SJCRH30 (cell line): ENCODE measurements around the gene TUBGCP3. TPM values are rescaled to one million over a fixed set of nuclear protein-coding genes. Genes with fewer than 3 reads are reported as not detected.
A peak's percentile ranks its signal among the peaks of the same experiment; 100 is the strongest.
"Not testable (repeated sequence)": the region's sequence is repeated elsewhere in the genome, so short reads cannot be mapped to it uniquely, and the experiment has no call there.

Experiments used
- DNase-seq, 2 experiments: peaks; one replicate each; pipeline ENCODE4 v3.0.0-alpha.2; 2015 to 2020
- H3K27ac ChIP-seq: fragments of 250-450 bp; sonication (Bioruptor Pico); 2 replicates; pipeline ENCODE4 v1.5.1; 2020; ENCODE audit warnings: mild to moderate bottlenecking, moderate library complexity
- H3K27me3 ChIP-seq: fragments of 250-450 bp; sonication (Bioruptor Pico); 2 replicates; pipeline ENCODE4 v1.5.1; 2020; ENCODE audit warnings: mild to moderate bottlenecking, moderate library complexity
- H3K36me3 ChIP-seq: fragments of 250-450 bp; sonication (Bioruptor Pico); 2 replicates; pipeline ENCODE4 v1.5.1; 2020; ENCODE audit warnings: mild to moderate bottlenecking, moderate library complexity
- H3K4me1 ChIP-seq: fragments of 250-450 bp; sonication (Bioruptor Pico); 2 replicates; pipeline ENCODE4 v1.5.1; 2020; ENCODE audit warnings: mild to moderate bottlenecking, moderate library complexity
- H3K4me3 ChIP-seq: fragments of 250-450 bp; sonication (Bioruptor Pico); 2 replicates; pipeline ENCODE4 v1.5.1; 2020; ENCODE audit warnings: mild to moderate bottlenecking, moderate library complexity
- H3K9me3 ChIP-seq: fragments of 250-450 bp; sonication (Bioruptor Pico); replicated peaks from 2 replicates; pipeline ENCODE4 v1.5.1; 2020; ENCODE audit warnings: mild to moderate bottlenecking, moderate library complexity
- total RNA-seq: library from RNA; depleted of rRNA; stranded (reverse); fragments of >200 nt; shearing (Covaris generic); gene quantifications from 2 replicates; pipeline ENCODE4 v1.2.3, GENCODE V29; 2014

The TUBGCP3 gene
- total RNA-seq, 1 experiment from 2014 or later: 32.9 TPM

DNA sequence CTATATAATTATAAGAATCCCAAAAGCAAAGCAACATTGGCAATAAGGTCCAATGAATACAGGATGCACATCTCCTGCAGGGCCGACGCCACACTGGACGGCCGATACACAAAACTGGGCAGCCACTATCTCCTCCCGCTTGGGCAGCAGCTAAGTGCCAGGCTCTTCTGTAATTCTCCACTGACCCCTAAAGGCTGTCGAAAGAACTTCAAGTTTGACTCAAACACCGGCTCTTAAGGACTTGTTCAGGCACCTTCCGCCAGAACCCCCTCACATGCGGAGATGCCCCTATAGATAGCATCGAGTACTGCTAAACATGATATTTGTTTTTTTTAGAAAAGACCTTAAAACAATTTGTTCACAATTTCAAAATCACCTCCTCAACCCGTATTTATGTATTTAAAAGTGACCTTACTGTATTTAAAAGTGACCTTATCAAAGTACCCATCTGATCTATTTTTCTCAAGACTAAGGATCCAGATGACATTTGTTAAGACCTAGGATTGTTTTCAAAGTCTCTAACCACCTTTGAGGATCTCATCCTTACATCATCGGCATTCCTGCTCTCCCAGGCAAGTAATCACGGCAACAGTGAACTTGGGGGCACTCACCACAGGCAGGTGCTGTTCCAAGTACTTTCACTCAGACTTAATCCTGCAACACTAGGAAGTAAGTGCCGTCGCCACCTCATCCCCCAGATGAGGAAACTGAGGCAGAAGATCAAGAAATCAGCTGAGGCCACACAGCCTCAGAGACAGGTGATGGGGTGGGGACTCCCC lies 77.8 kb downstream of the TUBGCP3 start:
- H3K9me3 ChIP-seq: no peaks in the 10 kb centered on the region
- H3K4me3 ChIP-seq: no peak overlapping the region
- no peak overlapping the region for H3K27ac ChIP-seq
- H3K4me1 ChIP-seq: peaks cover 16% of the 10 kb centered on the region
- no peaks in the 10 kb centered on the region for H3K27me3 ChIP-seq
- peaks cover 21% of the 10 kb centered on the region for H3K36me3 ChIP-seq
- DNase-seq: peak; percentile 39 to 58

DNA sequence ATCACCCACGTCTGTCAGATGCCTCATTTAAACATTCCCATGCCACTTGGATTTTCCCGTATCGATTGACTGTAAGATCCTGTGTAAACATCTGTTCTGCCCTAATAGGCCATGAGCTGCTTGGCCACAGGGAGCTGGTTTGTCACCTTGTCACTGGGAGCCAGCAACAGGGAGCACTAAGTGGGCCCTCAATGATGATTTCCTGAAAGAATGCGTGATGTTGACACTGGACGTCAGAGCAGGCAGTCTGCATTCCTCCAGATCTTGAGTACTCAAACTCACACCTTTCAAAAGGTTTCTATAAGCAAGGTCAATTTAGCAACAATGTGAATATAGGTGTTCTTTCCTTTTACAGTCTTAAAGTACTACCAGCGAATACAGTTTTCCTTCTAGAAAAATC lies 78.8 kb downstream of the TUBGCP3 start:
- no peak overlapping the region for H3K4me3 ChIP-seq
- peaks cover 13% of the 10 kb centered on the region for H3K4me1 ChIP-seq
- DNase-seq: no peak
- H3K27ac ChIP-seq: no peak overlapping the region
- no peaks in the 10 kb centered on the region for H3K9me3 ChIP-seq
- no peaks in the 10 kb centered on the region for H3K27me3 ChIP-seq
- peaks cover 19% of the 10 kb centered on the region for H3K36me3 ChIP-seq

DNA sequence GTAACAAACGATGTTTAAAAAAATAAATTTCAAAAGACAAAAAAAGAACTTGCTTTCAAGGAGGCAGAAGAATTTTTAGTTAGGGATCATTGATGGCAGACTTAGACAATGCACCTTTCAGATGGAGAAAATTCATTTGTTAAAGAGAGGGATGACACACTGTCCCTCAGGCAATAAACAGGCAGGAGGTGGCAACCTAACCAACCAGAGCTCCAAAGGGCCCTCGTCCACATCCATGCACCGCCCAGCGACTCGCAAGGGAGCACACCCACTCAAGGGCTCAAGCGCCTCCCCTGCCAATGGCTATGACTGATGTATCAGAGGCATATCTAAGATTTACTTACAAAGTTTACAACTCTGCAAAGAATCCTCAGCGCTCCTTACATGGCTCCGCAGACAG lies 81.9 kb downstream of the TUBGCP3 start:
- no peak for DNase-seq

DNA sequence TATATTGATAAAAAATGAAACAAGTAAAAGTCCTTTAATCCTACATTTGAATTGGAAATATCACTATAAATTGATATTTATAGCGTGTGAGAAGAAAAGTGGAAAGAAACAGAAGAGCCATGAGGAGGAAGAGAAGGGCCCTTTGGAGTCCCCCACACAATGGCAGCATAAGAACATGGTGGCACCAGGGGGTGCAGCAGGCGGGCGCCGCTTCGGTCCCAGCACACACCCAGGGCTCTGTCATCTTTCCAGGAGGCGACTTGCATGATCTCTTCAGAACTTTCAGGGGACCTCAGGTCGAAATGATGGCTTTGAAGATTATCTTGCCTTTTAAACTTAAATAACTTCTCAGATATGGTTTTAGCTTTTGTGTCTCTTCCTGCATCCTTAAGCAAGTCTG lies 91.8 kb downstream of the TUBGCP3 start:
- H3K9me3 ChIP-seq: no peaks in the 10 kb centered on the region
- H3K36me3 ChIP-seq: peaks cover 40% of the 10 kb centered on the region
- DNase-seq: no peak
- H3K4me1 ChIP-seq: no peaks in the 10 kb centered on the region
- H3K27me3 ChIP-seq: no peaks in the 10 kb centered on the region
- no peak overlapping the region for H3K4me3 ChIP-seq
- no peak overlapping the region for H3K27ac ChIP-seq

More for the DNA sequence above, 81.9 kb downstream of the TUBGCP3 start:
- Histone ChIP-seq H3K36me3 (peaks cover 20% of the 10 kb centered on the region), H3K4me3 (no peak overlapping the region), H3K27ac (no peak overlapping the region), H3K27me3 (no peaks in the 10 kb centered on the region), H3K4me1 (no peaks in the 10 kb centered on the region), H3K9me3 (no peaks in the 10 kb centered on the region)

DNA sequence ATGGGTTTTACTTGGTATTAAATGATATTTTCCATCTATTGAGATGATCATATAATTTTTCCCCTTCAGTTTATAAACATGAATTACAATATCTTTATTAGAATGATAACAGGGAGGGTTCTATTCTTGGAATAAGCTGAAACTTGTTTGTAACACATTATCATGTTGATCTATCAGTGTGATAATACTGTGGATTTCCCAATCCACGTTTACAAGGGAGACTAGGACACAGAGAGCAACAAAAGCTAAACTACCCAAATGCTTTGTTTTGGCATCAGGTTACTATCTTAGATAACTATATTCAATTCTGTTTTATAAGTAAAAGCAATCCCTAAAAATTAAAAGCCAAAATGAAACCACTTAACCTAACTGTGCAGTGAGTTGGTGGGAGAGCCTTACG lies 92.5 kb downstream of the TUBGCP3 start:
- no peak overlapping the region for H3K27ac ChIP-seq
- H3K4me3 ChIP-seq: no peak overlapping the region
- no peaks in the 10 kb centered on the region for H3K27me3 ChIP-seq
- no peaks in the 10 kb centered on the region for H3K9me3 ChIP-seq
- DNase-seq: no peak
- H3K36me3 ChIP-seq: peaks cover 40% of the 10 kb centered on the region
- no peaks in the 10 kb centered on the region for H3K4me1 ChIP-seq

DNA sequence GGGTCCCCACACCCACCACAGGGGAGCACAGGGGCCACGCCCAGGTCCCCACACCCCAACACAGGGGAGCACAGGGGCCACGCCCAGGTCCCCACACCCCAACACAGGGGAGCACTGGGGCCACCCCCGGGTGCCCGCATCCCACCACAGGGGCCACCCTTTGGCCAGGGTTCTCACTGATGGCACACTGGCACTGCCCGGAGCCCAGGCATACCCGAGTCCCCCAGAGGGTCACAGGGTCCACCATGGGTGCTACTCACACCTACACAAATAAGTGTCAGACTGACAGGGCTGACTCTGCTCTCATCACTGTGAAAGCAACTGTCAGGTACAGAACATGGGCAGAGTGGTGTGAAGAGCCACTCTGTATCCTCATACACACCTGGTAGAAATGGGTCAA lies 98.8 kb downstream of the TUBGCP3 start:
- no peak for DNase-seq
- Histone ChIP-seq H3K36me3 (peaks cover 13% of the 10 kb centered on the region), H3K4me3 (no peak overlapping the region), H3K27ac (no peak overlapping the region), H3K4me1 (no peaks in the 10 kb centered on the region), H3K9me3 (no peaks in the 10 kb centered on the region), H3K27me3 (no peaks in the 10 kb centered on the region)

DNA sequence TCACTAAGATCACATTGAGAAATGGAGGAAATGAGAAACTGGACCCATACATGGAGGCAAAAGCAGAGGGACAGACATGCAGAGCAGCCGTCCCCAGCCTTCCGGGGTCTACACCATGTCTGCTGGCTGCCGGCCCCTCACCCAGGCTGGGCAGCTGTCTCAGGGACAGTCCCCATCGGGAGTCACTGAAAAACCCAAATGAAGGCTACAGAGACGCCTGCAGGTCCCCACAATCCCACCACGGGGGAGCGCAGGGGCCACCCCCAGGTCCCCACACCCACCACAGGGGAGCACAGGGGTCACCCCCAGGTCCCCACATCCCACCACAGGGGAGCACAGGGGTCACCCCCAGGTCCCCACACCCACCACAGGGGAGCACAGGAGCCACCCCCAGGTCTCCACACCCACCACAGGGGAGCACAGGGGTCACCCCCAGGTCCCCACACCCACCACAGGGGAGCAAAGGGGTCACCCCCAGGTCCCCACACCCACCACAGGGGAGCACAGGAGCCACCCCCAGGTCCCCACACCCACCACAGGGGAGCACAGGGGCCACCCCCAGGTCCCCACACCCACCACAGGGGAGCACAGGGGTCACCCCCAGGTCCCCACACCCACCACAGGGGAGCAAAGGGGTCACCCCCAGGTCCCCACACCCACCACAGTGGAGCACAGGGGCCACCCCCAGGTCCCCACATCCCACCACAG lies 99.5 kb downstream of the TUBGCP3 start:
- not testable (repeated sequence) for H3K4me1 ChIP-seq, H3K27me3 ChIP-seq, H3K27ac ChIP-seq, H3K4me3 ChIP-seq, H3K9me3 ChIP-seq, DNase-seq
- peaks cover 13% of the 10 kb centered on the region for H3K36me3 ChIP-seq

DNA sequence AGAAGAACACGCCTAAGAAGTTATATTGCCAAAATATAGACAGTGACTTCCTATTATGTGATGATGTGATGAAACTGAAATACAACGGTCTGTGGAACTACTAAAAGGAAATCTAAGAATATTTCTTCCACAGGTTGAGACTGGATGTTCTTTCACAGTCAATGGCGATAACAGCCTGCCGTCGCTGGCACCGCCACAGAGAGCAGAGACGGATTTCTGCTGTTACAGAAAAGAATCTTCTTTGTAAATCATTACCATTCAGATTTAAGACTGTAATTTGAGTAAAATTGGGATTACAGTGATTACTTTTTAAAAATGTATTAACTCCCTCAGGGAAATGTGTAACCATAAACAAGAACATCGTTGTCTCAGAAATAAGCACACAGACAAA lies 100.8 kb downstream of the TUBGCP3 start:
- DNase-seq: no peak
- no peak overlapping the region for H3K4me3 ChIP-seq
- H3K27ac ChIP-seq: no peak overlapping the region
- no peaks in the 10 kb centered on the region for H3K27me3 ChIP-seq
- H3K36me3 ChIP-seq: peaks cover 12% of the 10 kb centered on the region
- H3K4me1 ChIP-seq: no peaks in the 10 kb centered on the region
- no peaks in the 10 kb centered on the region for H3K9me3 ChIP-seq

DNA sequence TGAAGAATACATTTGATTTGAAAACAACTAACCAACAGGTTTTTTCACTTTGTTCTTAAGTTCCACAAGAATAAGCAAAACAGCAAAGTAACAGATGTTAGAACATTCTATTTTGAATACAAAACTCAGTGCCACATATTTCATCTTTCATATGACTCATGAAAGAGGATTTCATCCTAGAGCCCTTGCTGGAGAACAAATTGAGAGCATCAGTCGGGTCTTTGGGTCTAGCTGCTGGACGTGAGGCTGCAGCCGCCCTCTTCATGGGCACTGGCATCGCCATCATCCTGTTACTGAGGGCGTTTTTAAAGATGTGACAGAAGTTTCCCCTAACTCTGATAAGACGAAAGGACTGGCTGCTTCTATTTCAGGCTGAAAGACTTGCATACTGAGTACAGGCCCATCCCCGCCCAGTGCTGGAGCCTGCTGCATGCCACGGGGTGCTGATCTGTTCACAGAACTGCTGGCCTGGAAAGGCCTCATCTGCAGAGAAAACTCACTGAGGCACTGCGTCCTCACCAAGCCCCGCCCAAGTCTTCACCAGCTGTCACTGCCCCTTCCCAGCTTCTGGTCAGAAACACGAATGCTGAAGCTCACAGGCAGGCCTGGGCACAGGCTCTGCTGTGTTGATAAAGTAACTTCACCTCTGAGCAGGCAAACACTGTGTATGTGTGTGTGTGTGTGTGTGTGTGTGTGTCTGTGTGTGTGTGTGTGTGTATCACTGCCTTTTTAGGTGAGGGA lies 101.4 kb downstream of the TUBGCP3 start:
- no peaks in the 10 kb centered on the region for H3K4me1 ChIP-seq
- no peaks in the 10 kb centered on the region for H3K9me3 ChIP-seq
- DNase-seq: no peak
- peaks cover 7% of the 10 kb centered on the region; the same call in 1 of the 2 replicates for H3K36me3 ChIP-seq
- H3K4me3 ChIP-seq: no peak overlapping the region
- no peaks in the 10 kb centered on the region for H3K27me3 ChIP-seq
- H3K27ac ChIP-seq: no peak overlapping the region

DNA sequence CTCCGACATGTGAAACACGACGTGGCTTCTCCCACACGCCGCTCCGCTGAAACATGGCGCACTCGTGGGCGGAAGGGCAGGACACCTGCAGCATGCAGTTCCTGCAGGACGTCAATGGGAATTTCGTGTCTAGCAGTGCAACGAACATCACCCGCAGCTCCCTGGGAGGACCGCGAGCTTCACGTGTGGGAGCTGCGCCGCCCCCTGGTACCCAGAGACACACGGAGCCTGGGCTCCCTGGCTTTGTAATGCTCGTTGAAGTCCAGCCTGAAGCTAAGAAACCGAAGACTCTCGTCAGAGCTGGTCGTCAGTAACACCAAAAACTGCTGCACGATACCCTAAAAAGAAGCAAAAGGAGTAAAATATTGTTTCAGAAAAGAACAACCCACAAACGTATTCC lies 102.1 kb downstream of the TUBGCP3 start:
- DNase-seq, H3K4me1 ChIP-seq, H3K4me3 ChIP-seq, H3K27ac ChIP-seq, H3K36me3 ChIP-seq, H3K9me3 ChIP-seq, H3K27me3 ChIP-seq: not testable (repeated sequence)

DNA sequence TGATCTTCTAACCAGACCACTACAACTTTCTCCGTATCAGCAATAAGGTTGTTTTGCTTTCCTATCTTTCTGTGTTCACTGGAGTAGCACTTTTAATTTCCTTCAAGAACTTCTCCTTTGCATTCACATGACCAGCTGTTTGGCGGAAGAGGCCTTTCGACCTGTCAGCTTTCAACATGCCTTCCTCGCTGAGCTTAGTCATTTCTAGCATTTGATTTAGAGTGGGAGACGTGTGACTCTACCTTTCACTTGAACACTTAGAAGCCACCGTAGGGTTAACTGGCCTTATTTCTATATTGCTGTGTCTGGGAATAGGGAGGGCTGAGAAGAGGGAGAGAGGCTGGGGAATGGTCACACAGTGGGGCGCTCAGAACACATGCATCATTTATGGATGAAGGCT lies 104.7 kb downstream of the TUBGCP3 start:
- no peak overlapping the region for H3K4me3 ChIP-seq
- H3K9me3 ChIP-seq: no peaks in the 10 kb centered on the region
- peaks cover 7% of the 10 kb centered on the region; the same call in 1 of the 2 replicates for H3K36me3 ChIP-seq
- H3K27ac ChIP-seq: no peak overlapping the region
- no peak for DNase-seq
- no peaks in the 10 kb centered on the region for H3K27me3 ChIP-seq
- H3K4me1 ChIP-seq: no peaks in the 10 kb centered on the region

DNA sequence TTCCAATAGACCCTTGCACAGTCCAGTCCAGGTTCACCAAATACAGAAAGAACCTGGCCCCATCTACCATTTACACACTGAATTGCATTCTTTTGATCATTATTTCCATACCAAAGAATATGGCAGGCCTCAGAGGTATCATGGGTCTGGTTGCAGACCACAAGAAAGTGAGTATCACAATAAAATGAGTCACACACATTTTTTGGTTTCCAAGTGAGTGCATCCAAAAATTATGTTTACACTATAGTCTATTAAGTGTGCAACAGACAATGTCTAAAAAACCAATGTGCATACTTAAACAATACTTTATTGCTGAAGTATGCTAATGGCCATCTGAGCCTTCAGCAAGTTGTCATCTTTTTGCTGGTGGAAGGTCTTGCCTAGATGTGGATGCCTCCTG lies 106.5 kb downstream of the TUBGCP3 start:
- no peaks in the 10 kb centered on the region for H3K9me3 ChIP-seq
- no peaks in the 10 kb centered on the region for H3K4me1 ChIP-seq
- H3K27me3 ChIP-seq: no peaks in the 10 kb centered on the region
- DNase-seq: no peak
- H3K27ac ChIP-seq: no peak overlapping the region
- H3K36me3 ChIP-seq: peaks cover 5% of the 10 kb centered on the region; the same call in 1 of the 2 replicates
- H3K4me3 ChIP-seq: no peak overlapping the region

DNA sequence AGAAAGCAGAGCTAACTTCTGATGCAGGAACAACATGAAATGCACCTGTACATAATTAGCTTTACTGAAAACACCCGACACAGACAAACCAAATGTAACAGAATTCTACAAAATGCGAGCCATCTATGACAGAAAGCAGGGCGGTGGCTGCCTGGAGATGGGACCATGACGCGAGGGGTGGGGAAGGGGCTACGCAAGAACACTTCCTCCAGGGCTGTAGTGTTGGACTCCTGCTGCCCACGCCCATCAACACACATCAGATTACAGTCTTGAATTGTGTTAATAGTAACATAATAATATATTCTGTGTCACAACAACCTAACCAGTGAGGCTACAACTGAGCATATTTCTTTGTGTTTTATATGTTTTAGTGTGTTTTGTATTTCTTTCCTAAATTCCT lies 108.6 kb downstream of the TUBGCP3 start:
- no peak for DNase-seq
- H3K9me3 ChIP-seq: no peaks in the 10 kb centered on the region
- H3K27ac ChIP-seq: no peak overlapping the region
- no peaks in the 10 kb centered on the region for H3K36me3 ChIP-seq
- H3K27me3 ChIP-seq: no peaks in the 10 kb centered on the region
- no peak overlapping the region for H3K4me3 ChIP-seq
- no peaks in the 10 kb centered on the region for H3K4me1 ChIP-seq

DNA sequence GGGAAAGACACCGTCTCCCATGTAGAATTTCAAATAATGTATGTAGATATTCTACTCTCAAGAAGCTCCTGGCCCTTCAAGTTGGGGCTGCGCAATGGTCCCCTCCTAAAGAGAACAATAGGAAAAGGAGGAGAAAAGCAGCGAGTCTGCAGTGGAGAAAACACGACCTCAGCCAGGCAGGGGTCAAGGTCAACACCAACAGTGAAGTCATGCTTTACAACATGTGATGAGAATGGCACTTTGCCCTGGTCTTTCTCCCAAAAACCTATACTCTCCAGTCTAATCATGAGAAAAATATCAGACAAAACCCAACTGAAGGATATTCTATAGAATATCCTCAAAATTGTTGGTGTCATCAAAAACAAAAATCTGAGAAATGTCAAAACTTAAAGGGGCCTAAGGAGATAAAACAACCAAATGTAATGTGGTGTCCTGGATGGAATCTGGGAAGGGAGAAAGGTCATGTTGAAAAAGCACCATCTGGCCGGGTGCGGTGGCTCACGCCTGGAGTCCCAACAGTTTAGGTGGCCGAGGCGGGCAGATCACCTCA lies 110.8 kb downstream of the TUBGCP3 start:
- no peak overlapping the region for H3K27ac ChIP-seq
- no peaks in the 10 kb centered on the region for H3K27me3 ChIP-seq
- H3K4me3 ChIP-seq: no peak overlapping the region
- no peaks in the 10 kb centered on the region for H3K36me3 ChIP-seq
- H3K9me3 ChIP-seq: no peaks in the 10 kb centered on the region
- no peaks in the 10 kb centered on the region for H3K4me1 ChIP-seq
- no peak for DNase-seq

DNA sequence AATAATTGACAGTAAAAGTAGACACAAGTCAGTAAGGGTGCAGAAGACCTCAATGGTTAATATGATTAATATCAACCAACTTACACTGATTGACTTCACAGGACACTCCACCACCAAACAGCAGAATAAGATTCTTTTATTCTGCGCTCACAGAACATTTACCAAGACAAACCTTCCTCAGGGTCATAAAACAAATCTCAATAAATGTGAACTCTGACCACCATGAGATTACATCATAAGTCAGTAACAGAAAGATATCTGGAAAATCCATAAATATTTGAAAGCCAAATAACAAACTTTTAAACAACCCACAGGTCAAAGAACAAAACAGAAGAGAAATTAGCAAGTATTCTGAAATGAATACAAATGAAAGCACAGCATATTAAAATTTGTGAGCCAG lies 112.1 kb downstream of the TUBGCP3 start:
- DNase-seq: no peak
- no peak overlapping the region for H3K4me3 ChIP-seq

More for the DNA sequence above, 112.1 kb downstream of the TUBGCP3 start:
- H3K4me1 ChIP-seq: no peaks in the 10 kb centered on the region
- H3K27ac ChIP-seq: no peak overlapping the region
- H3K36me3 ChIP-seq: no peaks in the 10 kb centered on the region
- H3K27me3 ChIP-seq: no peaks in the 10 kb centered on the region
- no peaks in the 10 kb centered on the region for H3K9me3 ChIP-seq
